Osteocyte (in vitro differentiated cells): ENCODE results near the gene ACAP1. TPM values are rescaled to one million over a fixed set of nuclear protein-coding genes. Genes with fewer than 3 reads are reported as not detected.

Experiments
- DNase-seq: peaks from one replicate; pipeline ENCODE4 v3.0.0; 2021; ENCODE audit warnings: mixed read lengths; ENCODE audit not compliant: unreplicated experiment; ENCODE audit errors: extremely low spot score
- H3K27ac Mint-ChIP-seq: one replicate; pipeline ENCODE4 v1.8.0; 2021; ENCODE audit warnings: mild to moderate bottlenecking, mixed read lengths; ENCODE audit not compliant: unreplicated experiment
- H3K27me3 Mint-ChIP-seq: one replicate; pipeline ENCODE4 v1.8.0; 2021; ENCODE audit warnings: mixed read lengths; ENCODE audit not compliant: unreplicated experiment
- H3K36me3 Mint-ChIP-seq: one replicate; pipeline ENCODE4 v1.8.0; 2021; ENCODE audit warnings: mixed read lengths; ENCODE audit not compliant: unreplicated experiment
- H3K4me1 Mint-ChIP-seq: one replicate; pipeline ENCODE4 v1.8.0; 2021; ENCODE audit warnings: mixed read lengths; ENCODE audit not compliant: unreplicated experiment
- H3K4me3 Mint-ChIP-seq: one replicate; pipeline ENCODE4 v1.8.0; 2021; ENCODE audit warnings: mild to moderate bottlenecking, moderate library complexity, mixed read lengths; ENCODE audit not compliant: unreplicated experiment
- H3K9me3 Mint-ChIP-seq: one replicate; pipeline ENCODE4 v1.8.0; 2021; ENCODE audit warnings: mixed read lengths; ENCODE audit not compliant: unreplicated experiment
- total RNA-seq: library from RNA; stranded (reverse); gene quantifications from 2 replicates; pipeline ENCODE4 v1.2.1, GENCODE V29; 2021
- TF ChIP-seq, protein P1 (sequence below): fragments of 200-600 bp; sonication (generic); IDR thresholded peaks from 2 replicates; pipeline ENCODE4 v1.5.0; 2021; ENCODE audit warnings: antibody characterized with exemption, mild to moderate bottlenecking, moderate library complexity

ACAP1 gene
- total RNA-seq, 1 donor from 2014 or later, result 4.2 TPM

DNA sequence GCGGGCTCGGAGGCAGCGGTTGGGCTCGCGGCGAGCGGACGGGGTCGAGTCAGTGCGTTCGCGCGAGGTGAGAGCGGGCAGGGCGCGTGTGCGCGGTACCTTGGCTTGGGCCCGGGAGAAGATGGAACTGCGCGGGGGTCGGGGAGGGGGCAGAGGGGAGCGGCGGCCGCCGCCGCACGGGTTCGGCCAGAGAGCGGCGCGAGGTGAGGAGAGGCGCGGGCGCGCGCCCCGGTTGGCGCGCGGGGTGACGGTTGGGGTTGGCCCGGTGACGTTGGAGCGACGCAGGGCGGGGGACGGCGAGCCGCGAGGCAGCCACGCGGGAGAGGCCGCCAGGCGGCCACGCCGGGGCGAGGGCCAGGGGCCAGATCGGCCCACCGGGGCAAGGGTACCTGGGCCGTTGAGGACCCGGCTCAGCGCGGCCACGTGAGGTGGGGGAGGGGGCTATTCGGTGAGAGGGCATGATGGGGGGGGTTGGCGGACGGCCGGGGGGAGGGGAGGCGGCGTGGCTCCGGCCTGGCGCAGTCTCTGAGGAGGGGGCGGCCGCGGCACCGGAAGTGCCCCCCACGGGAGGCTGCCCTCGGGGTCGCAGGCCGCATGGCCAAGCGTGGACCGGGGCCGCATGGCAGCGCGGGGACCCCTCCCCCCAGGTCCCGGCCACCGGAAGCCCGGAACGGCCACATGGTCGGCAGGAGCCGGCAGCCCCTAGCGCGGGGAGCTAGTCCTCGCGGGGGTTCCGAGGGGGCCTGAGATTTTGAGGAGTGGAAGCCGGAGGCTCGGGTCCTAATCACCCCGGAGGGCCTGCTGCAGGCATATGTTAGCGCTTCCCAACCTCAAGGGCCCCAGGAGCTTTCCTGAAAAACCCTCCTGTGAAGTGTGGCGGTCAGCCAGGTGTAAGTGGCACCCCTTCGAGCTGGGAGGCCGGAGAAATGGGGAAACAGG lies 28.4 kb upstream of the ACAP1 start:
- Mint-ChIP-seq H3K27ac (peak overlapping the region; percentile 100), H3K4me3 (peak overlapping the region; percentile 85), H3K9me3 (no peaks in the 10 kb centered on the region), H3K36me3 (peaks cover 30% of the 10 kb centered on the region), H3K4me1 (peaks cover 30% of the 10 kb centered on the region), H3K27me3 (no peaks in the 10 kb centered on the region)
- no peak for DNase-seq
- TF ChIP-seq, protein P1, sequence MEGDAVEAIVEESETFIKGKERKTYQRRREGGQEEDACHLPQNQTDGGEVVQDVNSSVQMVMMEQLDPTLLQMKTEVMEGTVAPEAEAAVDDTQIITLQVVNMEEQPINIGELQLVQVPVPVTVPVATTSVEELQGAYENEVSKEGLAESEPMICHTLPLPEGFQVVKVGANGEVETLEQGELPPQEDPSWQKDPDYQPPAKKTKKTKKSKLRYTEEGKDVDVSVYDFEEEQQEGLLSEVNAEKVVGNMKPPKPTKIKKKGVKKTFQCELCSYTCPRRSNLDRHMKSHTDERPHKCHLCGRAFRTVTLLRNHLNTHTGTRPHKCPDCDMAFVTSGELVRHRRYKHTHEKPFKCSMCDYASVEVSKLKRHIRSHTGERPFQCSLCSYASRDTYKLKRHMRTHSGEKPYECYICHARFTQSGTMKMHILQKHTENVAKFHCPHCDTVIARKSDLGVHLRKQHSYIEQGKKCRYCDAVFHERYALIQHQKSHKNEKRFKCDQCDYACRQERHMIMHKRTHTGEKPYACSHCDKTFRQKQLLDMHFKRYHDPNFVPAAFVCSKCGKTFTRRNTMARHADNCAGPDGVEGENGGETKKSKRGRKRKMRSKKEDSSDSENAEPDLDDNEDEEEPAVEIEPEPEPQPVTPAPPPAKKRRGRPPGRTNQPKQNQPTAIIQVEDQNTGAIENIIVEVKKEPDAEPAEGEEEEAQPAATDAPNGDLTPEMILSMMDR, result peak; percentile 14

DNA sequence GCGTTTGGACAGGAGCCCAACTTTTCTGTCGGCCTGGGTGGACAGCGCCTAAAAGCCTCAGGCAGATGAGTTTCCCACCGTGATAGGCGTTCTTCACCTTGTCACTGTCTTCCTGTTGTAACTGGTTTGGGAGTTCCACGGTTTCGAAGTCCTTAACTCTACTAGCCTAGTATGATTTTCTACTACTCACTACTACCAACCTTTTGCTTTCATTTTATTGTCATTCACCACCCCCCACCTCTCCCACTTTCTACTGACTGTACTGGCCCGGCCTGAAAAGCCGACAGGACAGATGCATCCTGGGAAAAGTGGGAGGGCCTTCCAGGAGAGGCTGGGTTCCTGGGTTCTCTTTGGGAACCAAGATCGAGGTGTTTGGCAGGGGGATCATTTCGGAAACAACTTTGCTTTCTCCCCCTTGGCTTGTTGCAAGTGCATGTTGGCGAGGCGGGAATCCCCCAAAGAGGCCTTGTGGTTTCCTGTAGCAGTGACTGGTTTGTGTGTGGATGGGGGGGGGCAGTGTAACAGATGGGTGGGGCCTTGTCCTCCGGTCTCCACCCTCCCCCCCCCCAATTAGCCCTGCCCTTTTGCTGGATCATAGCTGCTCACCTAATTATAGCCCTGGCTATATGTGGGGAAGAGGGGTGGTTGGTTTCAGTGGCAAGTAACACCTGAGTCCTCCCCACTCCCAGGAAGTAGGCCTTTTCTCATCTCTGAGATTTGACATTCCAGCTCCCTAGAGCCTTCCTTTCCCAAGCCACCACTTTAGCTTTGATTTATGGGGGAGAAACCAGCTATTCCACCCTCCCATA lies 27.5 kb upstream of the ACAP1 start:
- no peak for DNase-seq

DNA sequence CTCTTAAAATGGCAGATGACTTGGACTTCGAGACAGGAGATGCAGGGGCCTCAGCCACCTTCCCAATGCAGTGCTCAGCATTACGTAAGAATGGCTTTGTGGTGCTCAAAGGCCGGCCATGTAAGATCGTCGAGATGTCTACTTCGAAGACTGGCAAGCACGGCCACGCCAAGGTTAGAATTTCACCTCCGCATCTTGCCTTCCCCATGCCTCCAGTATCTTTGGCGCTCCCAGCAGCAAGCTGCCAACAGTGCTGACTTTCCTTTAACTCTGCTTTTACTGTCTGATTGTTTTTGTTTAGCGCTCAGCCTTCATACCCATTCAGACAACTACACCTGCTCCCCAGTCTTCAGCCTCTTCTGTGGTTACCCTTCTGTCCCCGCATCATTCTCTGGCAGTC lies 26.7 kb upstream of the ACAP1 start:
- H3K36me3 Mint-ChIP-seq, result peaks cover 38% of the 10 kb centered on the region
- H3K27ac Mint-ChIP-seq, result peak overlapping the region; percentile 68
- TF ChIP-seq, protein P1, result no peak
- H3K9me3 Mint-ChIP-seq, result no peaks in the 10 kb centered on the region
- H3K27me3 Mint-ChIP-seq, result no peaks in the 10 kb centered on the region
- peak overlapping the region; percentile 85 for H3K4me3 Mint-ChIP-seq
- peaks cover 41% of the 10 kb centered on the region for H3K4me1 Mint-ChIP-seq
- DNase-seq, result no peak

More for the DNA sequence above, 27.5 kb upstream of the ACAP1 start:
- Mint-ChIP-seq H3K4me3 (peak overlapping the region; percentile 85), H3K27me3 (no peaks in the 10 kb centered on the region), H3K4me1 (peaks cover 33% of the 10 kb centered on the region), H3K36me3 (peaks cover 34% of the 10 kb centered on the region), H3K27ac (peak overlapping the region; percentile 91), H3K9me3 (no peaks in the 10 kb centered on the region)
- TF ChIP-seq, protein P1, result no peak

DNA sequence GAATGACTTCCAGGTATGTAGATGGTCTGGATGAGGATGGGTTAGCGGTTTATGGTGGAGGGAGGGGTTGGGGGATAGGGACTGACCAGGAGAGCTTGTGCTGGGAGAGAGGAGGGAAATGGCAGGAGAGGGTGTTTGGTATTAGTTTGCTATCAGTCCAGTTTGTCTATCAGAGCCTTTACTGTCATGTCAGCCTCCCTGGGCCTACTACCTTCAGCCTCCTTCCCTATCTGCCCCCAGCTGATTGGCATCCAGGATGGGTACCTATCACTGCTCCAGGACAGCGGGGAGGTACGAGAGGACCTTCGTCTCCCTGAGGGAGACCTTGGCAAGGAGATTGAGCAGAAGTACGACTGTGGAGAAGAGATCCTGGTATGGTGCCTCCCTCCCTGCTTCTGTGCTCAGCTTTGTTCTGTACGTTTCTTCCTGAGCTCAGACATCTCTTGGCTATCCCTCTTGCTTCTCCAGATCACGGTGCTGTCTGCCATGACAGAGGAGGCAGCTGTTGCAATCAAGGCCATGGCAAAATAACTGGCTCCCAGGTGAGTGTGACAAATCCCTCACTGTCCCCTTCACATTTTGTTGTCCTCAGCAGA lies 25.1 kb upstream of the ACAP1 start:
- Mint-ChIP-seq H3K4me1 (peaks cover 44% of the 10 kb centered on the region), H3K27me3 (no peaks in the 10 kb centered on the region), H3K36me3 (peaks cover 38% of the 10 kb centered on the region), H3K27ac (no peak overlapping the region), H3K9me3 (no peaks in the 10 kb centered on the region), H3K4me3 (no peak overlapping the region)
- TF ChIP-seq, protein P1, result no peak
- no peak for DNase-seq
